ENCODE results near the gene MATN1.
A peak's percentile ranks its signal among the peaks of the same experiment; 100 is the strongest.
"Not testable (repeated sequence)": the region's sequence is repeated elsewhere in the genome, so short reads cannot be mapped to it uniquely, and the experiment has no call there.

Gene MATN1

DNA sequence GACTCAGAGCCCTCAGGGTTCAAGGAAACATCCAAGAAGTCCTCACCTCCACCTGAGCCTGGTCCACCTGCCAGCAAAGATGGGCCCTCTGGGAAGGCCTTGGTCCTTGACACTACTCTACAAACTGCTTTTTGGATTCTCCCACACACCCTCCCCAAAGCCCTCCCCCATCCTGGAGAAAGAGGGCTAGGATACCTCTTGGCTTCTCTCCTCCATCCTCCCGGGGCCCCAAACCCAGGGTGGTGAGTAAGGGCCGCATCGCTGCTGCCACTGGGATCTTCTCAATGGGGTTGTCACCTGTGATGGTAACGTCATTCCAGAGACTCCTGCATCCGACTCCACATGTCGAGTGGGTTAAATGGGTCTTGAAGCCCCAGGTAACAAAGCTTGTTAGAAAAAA lies 26.6 kb downstream of the MATN1 start:
- DNase-seq (ENCODE audit: low spot score) = no peak

DNA sequence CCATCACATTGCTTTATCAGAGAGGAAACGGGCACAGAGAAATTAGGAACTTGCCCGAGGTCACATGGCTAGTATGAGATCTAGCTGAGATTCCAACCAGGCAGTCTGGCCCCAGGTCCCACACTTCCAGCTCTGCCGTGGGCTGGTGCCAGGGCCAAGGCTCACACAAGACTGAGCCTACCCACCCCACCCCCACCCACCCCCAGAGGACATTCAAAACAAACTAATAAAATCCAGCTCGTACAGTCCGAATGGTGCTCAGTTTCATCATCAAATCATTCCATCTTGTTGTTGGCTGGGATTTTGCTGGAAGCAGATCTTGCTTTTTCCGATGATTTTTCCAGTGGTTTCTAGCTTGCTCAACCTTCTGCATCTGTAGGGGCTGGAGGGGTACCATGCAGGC lies 27.9 kb downstream of the MATN1 start:
- peak; percentile 42 for DNase-seq (ENCODE audit: low spot score)

- no peak for DNase-seq (ENCODE audit: low spot score)
Measured at GRCh38 chr1:30694280-30695175, 28.9 kb downstream of the MATN1 start.

- DNase-seq (ENCODE audit: low spot score) = no peak
Measured at GRCh38 chr1:30693822-30694221, 29.6 kb downstream of the MATN1 start.

DNA sequence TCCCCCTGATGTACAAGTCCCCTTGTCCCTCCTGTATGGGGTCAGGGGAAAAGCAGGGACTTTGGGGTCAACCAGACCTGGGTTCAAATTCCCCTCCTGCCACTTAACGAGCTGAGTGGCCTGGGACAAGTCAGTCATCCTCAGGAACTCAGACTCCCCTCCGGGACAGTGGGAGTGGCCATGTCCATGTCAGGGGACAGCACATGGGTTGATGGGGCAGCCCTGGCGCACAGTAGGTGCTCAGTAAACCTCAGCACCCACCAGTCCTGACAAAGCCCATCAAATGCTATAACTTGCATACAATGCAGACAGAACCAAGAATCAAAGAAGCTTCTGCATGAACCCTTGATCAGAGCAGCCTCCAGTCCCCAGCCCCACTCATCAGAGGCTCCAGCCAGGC lies 30.0 kb downstream of the MATN1 start:
- no peak for DNase-seq (ENCODE audit: low spot score)

- DNase-seq (ENCODE audit: low spot score) = no peak
Measured at GRCh38 chr1:30692948-30693301, 30.5 kb downstream of the MATN1 start.

DNA sequence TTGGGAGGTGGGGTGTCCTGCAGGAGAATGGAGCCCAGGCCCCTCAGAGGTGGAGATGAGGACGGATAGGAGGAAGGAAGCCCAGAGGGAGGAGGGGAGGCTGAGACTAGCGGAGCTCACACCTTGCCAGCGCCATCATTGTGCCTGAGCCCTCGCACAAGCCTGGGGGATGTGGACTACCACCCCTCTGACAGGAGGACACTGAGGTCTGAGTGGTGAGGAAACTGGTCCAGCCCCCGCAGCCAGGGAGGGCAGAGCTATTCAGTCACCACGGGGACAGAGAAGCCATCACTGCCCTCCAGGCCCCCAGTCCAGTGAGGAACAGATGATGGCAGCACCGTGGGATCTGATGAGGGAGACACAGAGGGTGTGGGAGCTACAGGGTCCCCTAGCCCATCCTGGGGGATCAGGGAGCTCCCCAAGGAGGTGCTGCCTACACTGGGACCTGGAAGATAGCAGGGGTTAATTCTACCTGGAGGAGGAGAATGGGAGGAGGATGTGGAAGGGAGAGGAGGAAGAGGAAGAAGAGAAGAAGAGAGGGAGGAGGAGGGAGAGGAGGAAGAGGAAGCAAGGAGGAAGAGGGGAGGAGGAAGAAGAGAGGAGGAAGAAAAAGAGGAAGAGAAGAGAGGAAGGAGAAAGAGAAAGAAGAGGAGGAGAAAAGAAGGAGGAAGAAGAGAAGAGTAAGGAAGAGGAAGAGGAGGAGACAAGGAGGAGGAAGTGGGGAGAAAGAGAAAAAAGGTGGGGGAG lies 31.0 kb downstream of the MATN1 start:
- no peak for DNase-seq (ENCODE audit: low spot score)

DNA sequence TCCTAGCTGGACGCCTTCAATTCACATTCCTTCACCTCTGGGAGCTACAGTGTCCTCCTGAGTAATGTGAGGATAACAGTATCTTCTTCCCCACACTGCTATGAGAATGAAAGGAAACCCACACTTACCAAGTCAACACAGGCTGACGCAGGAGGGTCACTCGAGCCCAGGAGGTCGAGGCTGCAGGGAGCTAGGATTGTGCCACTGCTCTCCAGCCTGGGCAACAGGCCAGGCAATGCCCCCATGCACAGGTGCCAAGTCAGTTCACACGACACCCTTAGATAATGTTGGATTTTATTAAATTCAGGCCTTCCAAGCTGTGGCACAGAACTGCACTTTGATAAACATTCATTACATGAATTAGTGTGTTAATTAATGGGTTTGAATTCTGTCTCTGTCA lies 31.9 kb downstream of the MATN1 start:
- no peak for DNase-seq (ENCODE audit: low spot score)

GRCh38 chr1:30689901-30690645 lies 33.3 kb downstream of the MATN1 start:
- no peak for DNase-seq (ENCODE audit: low spot score)

DNA sequence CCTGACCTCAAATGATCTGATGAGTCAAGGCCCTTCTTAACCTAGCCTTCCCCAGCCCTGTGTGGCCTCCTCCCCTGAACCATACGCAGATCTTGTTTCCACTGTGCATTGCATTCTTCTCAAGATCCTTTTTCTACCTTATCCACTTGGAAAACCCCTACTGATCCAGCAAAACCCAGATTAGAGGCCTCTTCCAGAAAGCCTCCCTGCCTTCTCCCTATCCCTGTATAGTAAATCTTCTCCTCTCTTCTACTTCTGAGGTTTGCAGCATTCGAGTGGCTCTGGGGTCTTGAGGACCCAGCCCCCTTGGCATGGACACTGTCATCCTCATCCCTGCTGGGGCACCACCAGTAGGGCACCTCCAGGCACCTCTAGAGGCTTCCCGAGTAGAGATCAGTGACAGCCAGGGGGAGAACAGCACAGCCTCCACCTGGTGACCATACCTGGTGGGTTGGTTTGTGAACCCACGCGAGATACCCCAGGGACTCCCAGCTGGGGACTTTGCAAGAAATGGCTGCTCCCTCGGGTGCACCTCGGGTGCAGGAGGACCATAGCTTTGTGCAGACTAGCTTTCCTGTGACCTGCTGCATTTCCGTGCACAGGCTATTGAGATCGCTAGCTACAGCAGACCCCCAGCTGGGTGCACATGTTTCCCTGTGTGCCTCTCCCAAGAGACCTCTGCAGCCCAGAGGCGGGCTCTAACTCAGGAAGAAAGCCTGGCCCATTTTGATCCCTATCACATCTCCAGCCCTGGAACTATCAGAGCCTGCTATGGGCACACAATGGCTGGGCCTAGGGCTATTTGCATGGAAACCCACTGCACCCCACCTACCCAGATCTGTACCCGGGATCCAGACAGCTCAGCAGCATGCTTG lies 34.2 kb downstream of the MATN1 start:
- DNase-seq (ENCODE audit: low spot score) = no peak

DNA sequence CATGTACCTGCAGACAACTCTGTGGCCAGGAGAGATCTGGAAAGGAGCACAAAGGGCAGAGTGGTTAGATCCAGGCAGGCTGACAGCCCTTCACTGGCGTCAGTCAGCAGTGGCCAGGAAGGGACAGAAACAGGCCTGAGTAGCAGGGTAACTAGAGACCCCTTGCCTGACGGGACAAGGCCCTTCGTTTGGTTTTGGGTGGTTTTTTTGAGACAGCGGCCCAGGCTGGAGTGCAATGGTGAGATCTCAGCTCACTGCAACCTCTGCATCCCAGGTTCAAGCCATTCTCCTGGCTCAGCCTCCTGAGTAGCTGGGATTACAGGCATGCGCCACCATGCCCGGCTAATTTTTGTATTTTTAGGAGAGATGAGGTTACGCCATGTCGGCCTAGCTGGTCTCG lies 34.9 kb downstream of the MATN1 start:
- not testable (repeated sequence) for DNase-seq (ENCODE audit: low spot score)

GRCh38 chr1:30687886-30688285 lies 35.5 kb downstream of the MATN1 start:
- DNase-seq (ENCODE audit: low spot score) = no peak

DNA sequence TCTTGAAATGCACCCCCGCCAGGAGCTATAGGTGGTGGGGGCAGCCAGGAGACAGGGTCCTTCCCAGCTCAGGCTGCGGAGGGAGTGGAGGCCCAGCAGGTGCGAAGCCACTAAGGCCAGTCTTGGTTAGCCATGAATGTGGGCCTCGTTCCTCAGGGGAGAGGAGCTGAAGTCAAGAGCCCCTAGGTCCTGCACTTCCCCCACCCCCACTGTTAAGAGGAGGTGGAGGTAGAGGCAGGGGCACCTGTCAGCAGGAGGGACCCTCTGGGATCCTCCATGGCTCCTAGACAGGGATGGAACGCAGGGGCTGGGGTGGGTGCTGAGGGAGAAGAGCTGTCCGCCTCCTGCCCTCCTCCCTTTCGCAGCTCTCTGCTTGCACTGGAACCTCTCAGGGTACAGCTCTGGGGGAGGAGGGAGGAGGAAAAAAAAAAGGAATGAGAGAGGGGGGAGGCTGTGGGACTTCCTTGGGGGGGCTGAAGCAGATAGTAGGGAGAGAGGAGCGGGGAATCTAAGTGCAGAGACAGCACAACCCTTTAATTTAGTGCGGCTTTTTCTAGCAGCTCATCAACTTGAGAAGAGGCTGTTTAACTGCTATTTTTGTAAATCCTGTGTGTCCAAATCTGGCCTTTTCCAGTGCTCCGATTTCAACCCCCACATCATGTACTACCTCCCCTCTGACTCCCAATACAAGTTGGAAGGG lies 37.0 kb downstream of the MATN1 start:
- no peak for DNase-seq (ENCODE audit: low spot score)

- DNase-seq (ENCODE audit: low spot score) = no peak
Measured at GRCh38 chr1:30685796-30686165, 37.6 kb downstream of the MATN1 start.

GRCh38 chr1:30684881-30685795 lies 38.2 kb downstream of the MATN1 start:
- DNase-seq (ENCODE audit: low spot score) = no peak

DNA sequence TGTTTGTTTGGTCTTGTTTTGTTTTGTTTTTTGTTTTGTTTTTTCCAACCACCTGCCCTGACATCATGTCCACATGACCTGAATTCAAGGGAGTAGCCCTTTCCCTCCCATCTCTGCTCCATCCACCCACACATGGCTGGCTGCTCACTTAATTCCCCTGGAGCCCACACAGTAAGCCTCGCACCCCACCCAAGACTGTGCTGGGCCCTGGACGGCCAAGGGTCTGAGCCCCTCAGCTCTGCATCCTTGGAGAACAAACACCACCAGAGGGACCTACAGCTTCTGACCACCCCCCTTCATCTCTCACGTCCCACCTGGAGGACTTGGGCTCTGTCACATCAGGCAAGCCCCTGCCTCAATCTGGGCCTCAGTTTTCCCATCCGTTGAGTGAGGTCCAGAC lies 39.1 kb downstream of the MATN1 start:
- DNase-seq (ENCODE audit: low spot score) = no peak

- no peak for DNase-seq (ENCODE audit: low spot score)
Measured at GRCh38 chr1:30683699-30684098, 39.7 kb downstream of the MATN1 start.

- DNase-seq (ENCODE audit: low spot score) = no peak
Measured at GRCh38 chr1:30682396-30683275, 40.7 kb downstream of the MATN1 start.

DNA sequence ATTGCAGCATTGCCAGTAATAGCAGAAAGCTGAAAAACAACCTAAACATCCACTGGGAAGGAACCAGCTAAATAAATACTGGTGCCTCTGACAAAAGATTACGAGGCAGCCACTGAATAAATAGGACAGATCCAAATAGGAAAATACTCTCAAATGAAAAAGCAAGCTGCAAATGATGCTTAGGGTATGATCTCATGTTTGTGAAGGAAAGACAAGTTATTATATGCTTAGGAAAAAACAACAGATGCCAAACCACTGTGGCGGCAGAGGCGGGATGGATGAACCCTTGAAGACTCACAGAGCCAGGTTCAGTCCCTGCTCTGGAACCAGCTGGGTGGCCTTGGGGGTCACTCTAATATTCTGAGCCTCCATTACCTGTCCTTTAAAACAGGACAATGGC lies 41.6 kb downstream of the MATN1 start:
- DNase-seq (ENCODE audit: low spot score) = no peak
